ENCODE data around the gene DAP. TPM values are rescaled to one million over a fixed set of nuclear protein-coding genes. Genes with fewer than 3 reads are reported as not detected.
A peak's percentile ranks its signal among the peaks of the same experiment; 100 is the strongest.

Gene DAP
- polyA plus RNA-seq, 2 of the 4 experiments (the other 2 are of a cell fraction) = 24.2 to 54.9 TPM

- DNase-seq (ENCODE audit: low read depth in 1 of 2, low spot score in 1 of 2) (no peak), ATAC-seq (peak in 1 of 2 experiments; percentile 18; a peak in 3 of 6 replicates), FAIRE-seq (no peak)
- TF ChIP-seq USF2 (IDR thresholded peaks at IDR 0.05) (no peak), PHF8 (IDR thresholded peaks at IDR 0.05; ENCODE audit: borderline replicate concordance, low read depth) (no peak), EP300 (IDR thresholded peaks at IDR 0.05) (no peak), NR3C1 (IDR thresholded peaks at IDR 0.05) (no peak), CBX2 (IDR thresholded peaks at IDR 0.05; ENCODE audit: borderline replicate concordance, low read depth) (no peak), CHD2 (IDR thresholded peaks at IDR 0.05; ENCODE audit: low read length, partially characterized antibody) (no peak), GATA3 (IDR thresholded peaks at IDR 0.05; ENCODE audit: borderline replicate concordance) (no peak), ZSCAN20 (CRISPR knock-in tag; IDR thresholded peaks at IDR 0.05) (no peak), ELK1 (IDR thresholded peaks at IDR 0.05; ENCODE audit: low read depth, low read length) (no peak), REST (IDR thresholded peaks at IDR 0.05) (no peak), HDAC2 (IDR thresholded peaks at IDR 0.05) (no peak)
- H3K9me3 ChIP-seq = no peaks in the 10 kb centered on the region
- POLR2A ChIA-PET = no interaction called here
- WGBS (ENCODE audit: missing lambda C conversion rate) = 91% methylated on average over 13 of the region's 15 CpGs
- no peak overlapping the region for H3K27ac ChIP-seq
- H3K4me2 ChIP-seq = no peak overlapping the region
- CTCF ChIA-PET = interaction anchor here (1.5 to 1.8 kb wide), 2 partner anchors 33 to 208 kb away, joined by 4 to 5 read pairs; no protein-coding TSS in a partner anchor
- H3K4me3 ChIP-seq = no peak overlapping the region
- peaks cover 13% of the 10 kb centered on the region for H3K4me1 ChIP-seq
Measured at GRCh38 chr5:10660720-10661387, 100.2 kb downstream of the DAP start.

GRCh38 chr5:10660135-10660534 is 100.9 kb downstream of the DAP start:
- CTCF ChIA-PET = interaction anchor here (1.5 to 1.8 kb wide), 2 partner anchors 32 to 208 kb away, joined by 4 to 5 read pairs; no protein-coding TSS in a partner anchor
- ATAC-seq = no peak

More at GRCh38 chr5:10660135-10660534, 100.9 kb downstream of the DAP start:
- no peak overlapping the region for H3K4me3 ChIP-seq
- DNase-seq (ENCODE audit: low read depth in 1 of 2, low spot score in 1 of 2) (no peak), FAIRE-seq (no peak)
- POLR2A ChIA-PET = no interaction called here
- H3K4me1 ChIP-seq = peaks cover 13% of the 10 kb centered on the region
- H3K9me3 ChIP-seq = no peaks in the 10 kb centered on the region
- no peak for TF ChIP-seq FOXS1 (CRISPR knock-in tag; IDR thresholded peaks at IDR 0.05)
- TF ChIP-seq HEYL (CRISPR knock-in tag; IDR thresholded peaks at IDR 0.05) = no peak
- TF ChIP-seq HMGXB4 (CRISPR knock-in tag; IDR thresholded peaks at IDR 0.05; ENCODE audit: borderline replicate concordance) = no peak
- TF ChIP-seq HOXB5 (CRISPR knock-in tag; IDR thresholded peaks at IDR 0.05) = no peak
- TF ChIP-seq RCOR1 (IDR thresholded peaks at IDR 0.05; ENCODE audit: low read depth, low read length) = no peak
- TF ChIP-seq FOSB (CRISPR knock-in tag; IDR thresholded peaks at IDR 0.05) = no peak
- no peak for TF ChIP-seq ZC3H11A (IDR thresholded peaks at IDR 0.05)
- H3K27ac ChIP-seq = no peak overlapping the region
- WGBS (ENCODE audit: missing lambda C conversion rate) = 88% methylated on average over 3 of the region's 3 CpGs
- no peak overlapping the region for H3K4me2 ChIP-seq

All from A549 (cell line).